MM.1S (cell line): ENCODE results near the gene ZNF79.

Experiments
- CTCF ChIP-seq: fragments of 300-600 bp; sonication (generic); IDR thresholded peaks from 2 replicates; pipeline ENCODE4 v1.5.1; 2016; ENCODE audit warnings: antibody characterized with exemption, low read length, mixed read lengths
- EZH2 ChIP-seq: fragments of 300-600 bp; sonication (generic); optimal IDR thresholded peaks from 2 replicates; pipeline ENCODE3; 2017; ENCODE audit warnings: low read depth, mild to moderate bottlenecking, antibody characterized with exemption, low read length, mixed read lengths

- TF ChIP-seq CTCF (no peak), EZH2 (no peak)
Observed at GRCh38 chr9:127449332-127449966, 25.3 kb downstream of the ZNF79 start.
